Tibial nerve (tissue), 4 donors: ENCODE data around the gene TSPAN2.

ENCODE experiments used
- EP300 ChIP-seq, 2 donors: sonication (generic); formaldehyde crosslinking; IDR thresholded peaks; one replicate each; pipeline ENCODE4 v1.6.1; 2017; ENCODE audit warnings: antibody characterized with exemption in 2 of 2, mild to moderate bottlenecking in 1 of 2
- POLR2A ChIP-seq, 2 donors: fragments of 450-650 bp; IDR thresholded peaks; one replicate each; pipeline ENCODE4 v1.6.1; 2017; ENCODE audit warnings: antibody characterized with exemption in 2 of 2, mild to moderate bottlenecking in 2 of 2, moderate library complexity in 2 of 2
- TF ChIP-seq, protein P1 (sequence below), 5 experiments: fragments of 200-600 bp in 3 of 5; fragments of 450-650 bp in 2 of 5; sonication (generic) in 3 of 5; IDR thresholded peaks; one replicate each; pipeline ENCODE4 v1.5.1; 2016 to 2019; ENCODE audit warnings: antibody characterized with exemption in 5 of 5, mild to moderate bottlenecking in 3 of 5, moderate library complexity in 2 of 5

DNA sequence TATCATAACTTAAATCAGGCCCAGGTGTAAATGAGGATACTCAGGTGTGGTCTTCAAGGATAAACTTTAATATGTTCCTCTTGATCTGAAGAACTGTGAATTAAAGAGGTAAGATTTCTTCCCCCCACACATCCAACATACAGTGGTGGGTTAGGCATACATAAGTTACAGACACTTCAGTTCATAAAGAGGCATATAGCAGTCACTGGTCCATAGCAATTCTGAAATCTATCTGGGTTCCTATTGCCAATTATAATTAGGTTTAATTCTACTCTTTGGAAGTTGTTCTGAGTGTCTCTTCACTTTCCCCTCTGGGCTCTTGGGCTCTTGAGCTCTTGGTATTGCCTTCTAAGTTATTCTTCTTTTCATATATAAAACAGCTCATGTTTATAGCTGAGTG lies 32.5 kb upstream of the TSPAN2 start:
- TF ChIP-seq, protein P1, sequence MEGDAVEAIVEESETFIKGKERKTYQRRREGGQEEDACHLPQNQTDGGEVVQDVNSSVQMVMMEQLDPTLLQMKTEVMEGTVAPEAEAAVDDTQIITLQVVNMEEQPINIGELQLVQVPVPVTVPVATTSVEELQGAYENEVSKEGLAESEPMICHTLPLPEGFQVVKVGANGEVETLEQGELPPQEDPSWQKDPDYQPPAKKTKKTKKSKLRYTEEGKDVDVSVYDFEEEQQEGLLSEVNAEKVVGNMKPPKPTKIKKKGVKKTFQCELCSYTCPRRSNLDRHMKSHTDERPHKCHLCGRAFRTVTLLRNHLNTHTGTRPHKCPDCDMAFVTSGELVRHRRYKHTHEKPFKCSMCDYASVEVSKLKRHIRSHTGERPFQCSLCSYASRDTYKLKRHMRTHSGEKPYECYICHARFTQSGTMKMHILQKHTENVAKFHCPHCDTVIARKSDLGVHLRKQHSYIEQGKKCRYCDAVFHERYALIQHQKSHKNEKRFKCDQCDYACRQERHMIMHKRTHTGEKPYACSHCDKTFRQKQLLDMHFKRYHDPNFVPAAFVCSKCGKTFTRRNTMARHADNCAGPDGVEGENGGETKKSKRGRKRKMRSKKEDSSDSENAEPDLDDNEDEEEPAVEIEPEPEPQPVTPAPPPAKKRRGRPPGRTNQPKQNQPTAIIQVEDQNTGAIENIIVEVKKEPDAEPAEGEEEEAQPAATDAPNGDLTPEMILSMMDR (IDR thresholded peaks at IDR 0.05): no peak
- TF ChIP-seq EP300 (IDR thresholded peaks at IDR 0.05): no peak
- TF ChIP-seq POLR2A (IDR thresholded peaks at IDR 0.05): no peak
